Ovary (tissue), 3 donors: ENCODE data around the gene UBN2.

ENCODE experiments used
- POLR2A ChIP-seq: fragments of 450-650 bp; IDR thresholded peaks from one replicate; pipeline ENCODE4 v1.6.1; 2017; ENCODE audit warnings: antibody characterized with exemption, mild to moderate bottlenecking, moderate library complexity
- TF ChIP-seq, protein P1 (sequence below), 3 donors: fragments of 450-650 bp in 2 of 3; fragments of 200-600 bp in 1 of 3; IDR thresholded peaks; one replicate each; pipeline versions ENCODE4 v1.5.1 to v1.8.0; 2016 to 2022; ENCODE audit warnings: antibody characterized with exemption in 3 of 3, mild to moderate bottlenecking in 1 of 3
- donor health status: DM: no; HTN: no; CAD: no.

- no peak for TF ChIP-seq POLR2A
- TF ChIP-seq, protein P1, sequence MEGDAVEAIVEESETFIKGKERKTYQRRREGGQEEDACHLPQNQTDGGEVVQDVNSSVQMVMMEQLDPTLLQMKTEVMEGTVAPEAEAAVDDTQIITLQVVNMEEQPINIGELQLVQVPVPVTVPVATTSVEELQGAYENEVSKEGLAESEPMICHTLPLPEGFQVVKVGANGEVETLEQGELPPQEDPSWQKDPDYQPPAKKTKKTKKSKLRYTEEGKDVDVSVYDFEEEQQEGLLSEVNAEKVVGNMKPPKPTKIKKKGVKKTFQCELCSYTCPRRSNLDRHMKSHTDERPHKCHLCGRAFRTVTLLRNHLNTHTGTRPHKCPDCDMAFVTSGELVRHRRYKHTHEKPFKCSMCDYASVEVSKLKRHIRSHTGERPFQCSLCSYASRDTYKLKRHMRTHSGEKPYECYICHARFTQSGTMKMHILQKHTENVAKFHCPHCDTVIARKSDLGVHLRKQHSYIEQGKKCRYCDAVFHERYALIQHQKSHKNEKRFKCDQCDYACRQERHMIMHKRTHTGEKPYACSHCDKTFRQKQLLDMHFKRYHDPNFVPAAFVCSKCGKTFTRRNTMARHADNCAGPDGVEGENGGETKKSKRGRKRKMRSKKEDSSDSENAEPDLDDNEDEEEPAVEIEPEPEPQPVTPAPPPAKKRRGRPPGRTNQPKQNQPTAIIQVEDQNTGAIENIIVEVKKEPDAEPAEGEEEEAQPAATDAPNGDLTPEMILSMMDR (IDR thresholded peaks at IDR 0.05), result no peak
Measured at GRCh38 chr7:139334399-139335150, 103.5 kb downstream of the UBN2 start.
